Peyer's patch (tissue), 4 donors: Measurements from ENCODE around the gene ETV6.

Source experiments
- POLR2A ChIP-seq, 2 donors: fragments of 450-650 bp; IDR thresholded peaks; one replicate each; pipeline ENCODE4 v1.5.1; 2017; ENCODE audit warnings: antibody characterized with exemption in 2 of 2, mild to moderate bottlenecking in 2 of 2, moderate library complexity in 2 of 2
- TF ChIP-seq, protein P1 (sequence below), 6 experiments: fragments of 450-650 bp in 4 of 6; fragments of 200-600 bp in 2 of 6; sonication (generic) in 1 of 6; IDR thresholded peaks; one replicate each; pipeline ENCODE4 v1.5.1; 2017 to 2019; ENCODE audit warnings: antibody characterized with exemption in 6 of 6, mild to moderate bottlenecking in 3 of 6, moderate library complexity in 1 of 6

DNA sequence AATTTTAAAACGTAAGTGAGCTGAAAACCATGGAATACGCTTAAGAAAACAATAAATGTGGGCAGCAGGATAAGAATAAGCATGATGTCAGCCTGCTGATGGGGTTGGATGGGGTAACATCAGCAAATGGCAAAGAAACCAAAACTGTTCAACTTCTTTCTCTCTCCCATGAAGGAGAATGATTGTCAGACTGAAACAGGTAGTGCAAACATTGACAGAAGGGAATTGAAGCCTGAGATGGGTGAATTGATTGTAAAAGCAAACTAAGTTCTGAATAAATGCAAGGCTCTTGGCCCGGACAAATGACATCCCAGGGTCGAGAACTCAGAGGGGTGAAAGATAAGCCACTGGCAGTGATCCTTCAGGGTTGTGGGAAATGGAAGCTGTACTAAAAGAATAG lies 182.6 kb downstream of the ETV6 start:
- TF ChIP-seq, protein P1, sequence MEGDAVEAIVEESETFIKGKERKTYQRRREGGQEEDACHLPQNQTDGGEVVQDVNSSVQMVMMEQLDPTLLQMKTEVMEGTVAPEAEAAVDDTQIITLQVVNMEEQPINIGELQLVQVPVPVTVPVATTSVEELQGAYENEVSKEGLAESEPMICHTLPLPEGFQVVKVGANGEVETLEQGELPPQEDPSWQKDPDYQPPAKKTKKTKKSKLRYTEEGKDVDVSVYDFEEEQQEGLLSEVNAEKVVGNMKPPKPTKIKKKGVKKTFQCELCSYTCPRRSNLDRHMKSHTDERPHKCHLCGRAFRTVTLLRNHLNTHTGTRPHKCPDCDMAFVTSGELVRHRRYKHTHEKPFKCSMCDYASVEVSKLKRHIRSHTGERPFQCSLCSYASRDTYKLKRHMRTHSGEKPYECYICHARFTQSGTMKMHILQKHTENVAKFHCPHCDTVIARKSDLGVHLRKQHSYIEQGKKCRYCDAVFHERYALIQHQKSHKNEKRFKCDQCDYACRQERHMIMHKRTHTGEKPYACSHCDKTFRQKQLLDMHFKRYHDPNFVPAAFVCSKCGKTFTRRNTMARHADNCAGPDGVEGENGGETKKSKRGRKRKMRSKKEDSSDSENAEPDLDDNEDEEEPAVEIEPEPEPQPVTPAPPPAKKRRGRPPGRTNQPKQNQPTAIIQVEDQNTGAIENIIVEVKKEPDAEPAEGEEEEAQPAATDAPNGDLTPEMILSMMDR (IDR thresholded peaks at IDR 0.05) = no peak
- no peak for TF ChIP-seq POLR2A (IDR thresholded peaks at IDR 0.05)
